GM18517 (cell line): Measurements from ENCODE around the gene TMEM88.
"Not testable (repeated sequence)": the region's sequence is repeated elsewhere in the genome, so short reads cannot be mapped to it uniquely, and the experiment has no call there.

Source experiments
- ATAC-seq: cut with Tn5 transposase; IDR thresholded peaks from one replicate; pipeline ENCODE4 v1.9.1; 2021; ENCODE audit warnings: mild to moderate bottlenecking, moderate library complexity; ENCODE audit not compliant: unreplicated experiment

Gene TMEM88, protein sequence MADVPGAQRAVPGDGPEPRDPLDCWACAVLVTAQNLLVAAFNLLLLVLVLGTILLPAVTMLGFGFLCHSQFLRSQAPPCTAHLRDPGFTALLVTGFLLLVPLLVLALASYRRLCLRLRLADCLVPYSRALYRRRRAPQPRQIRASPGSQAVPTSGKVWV

DNA sequence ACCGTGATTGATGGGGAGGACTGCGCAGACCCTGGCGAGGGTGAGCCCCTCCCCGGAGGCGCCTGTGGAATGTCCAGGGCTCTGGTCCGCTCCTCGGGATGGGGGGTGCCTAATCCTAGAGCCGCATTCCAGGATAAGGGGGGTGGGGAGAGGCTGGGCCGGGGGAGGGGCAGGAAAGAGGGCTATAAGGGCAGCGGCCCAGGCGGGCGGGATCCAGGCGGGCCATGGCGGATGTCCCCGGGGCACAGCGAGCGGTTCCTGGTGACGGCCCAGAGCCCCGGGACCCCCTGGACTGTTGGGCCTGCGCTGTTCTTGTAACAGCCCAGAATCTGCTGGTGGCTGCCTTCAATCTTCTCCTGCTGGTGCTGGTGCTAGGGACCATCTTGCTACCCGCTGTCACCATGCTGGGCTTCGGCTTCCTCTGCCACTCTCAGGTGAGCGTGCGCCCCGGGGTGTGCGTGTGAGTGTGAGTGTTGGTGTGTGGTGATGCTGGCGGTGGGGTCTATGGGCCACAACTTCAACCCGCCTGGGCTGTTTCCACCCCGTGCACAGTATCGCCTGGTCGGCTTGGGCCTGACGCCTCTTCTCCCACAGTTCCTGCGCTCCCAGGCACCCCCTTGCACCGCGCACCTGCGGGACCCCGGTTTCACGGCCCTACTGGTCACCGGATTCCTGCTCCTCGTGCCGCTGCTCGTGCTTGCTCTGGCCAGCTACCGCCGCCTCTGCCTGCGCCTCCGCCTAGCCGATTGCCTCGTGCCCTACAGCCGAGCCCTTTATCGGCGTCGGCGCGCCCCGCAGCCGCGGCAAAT is at the start of gene TMEM88:
Gene TMEM88, plus strand, starts transcription at position 216 of the 809 bp plus-strand sequence. Its CDS starts 9 bp downstream, at position 225.
- ATAC-seq = no peak

DNA sequence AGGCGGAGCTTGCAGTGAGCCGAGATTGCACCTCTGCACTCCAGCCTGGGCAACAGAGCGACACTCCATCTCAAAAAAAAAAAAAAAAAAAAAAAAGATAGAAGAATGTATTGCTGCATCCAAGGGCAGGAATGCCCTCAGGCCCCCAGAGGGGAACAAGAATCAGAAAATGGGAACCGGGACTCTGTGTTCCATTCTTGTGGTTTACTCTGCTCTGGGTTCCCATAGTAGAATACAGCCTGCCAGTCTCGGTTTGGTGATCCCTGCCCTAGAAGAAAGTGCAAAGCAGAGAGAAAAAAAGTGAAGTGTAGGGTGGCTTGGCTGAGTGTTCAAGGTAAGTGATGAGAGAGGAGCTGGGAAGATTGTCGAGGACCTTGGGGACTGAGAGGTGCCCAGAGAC is 48.3 kb upstream of the TMEM88 start:
- ATAC-seq = no peak

DNA sequence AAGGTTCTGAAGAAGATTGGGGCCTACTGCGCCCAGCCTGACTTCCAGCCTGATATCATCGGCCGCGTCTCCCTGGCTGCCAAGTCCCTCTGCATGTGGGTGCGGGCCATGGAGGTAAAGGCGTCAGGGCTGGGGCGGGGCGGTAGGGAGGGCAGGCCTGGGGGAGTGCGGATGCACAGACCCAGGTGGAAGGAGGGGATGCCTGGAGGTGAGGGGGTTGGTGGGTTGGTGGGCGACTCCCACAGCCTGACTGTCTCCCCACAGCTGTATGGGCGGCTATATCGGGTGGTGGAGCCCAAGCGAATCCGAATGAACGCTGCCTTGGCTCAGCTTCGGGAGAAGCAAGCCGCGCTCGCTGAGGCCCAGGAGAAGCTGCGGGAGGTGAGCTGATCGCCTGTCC is 47.7 kb upstream of the TMEM88 start:
- ATAC-seq = no peak

DNA sequence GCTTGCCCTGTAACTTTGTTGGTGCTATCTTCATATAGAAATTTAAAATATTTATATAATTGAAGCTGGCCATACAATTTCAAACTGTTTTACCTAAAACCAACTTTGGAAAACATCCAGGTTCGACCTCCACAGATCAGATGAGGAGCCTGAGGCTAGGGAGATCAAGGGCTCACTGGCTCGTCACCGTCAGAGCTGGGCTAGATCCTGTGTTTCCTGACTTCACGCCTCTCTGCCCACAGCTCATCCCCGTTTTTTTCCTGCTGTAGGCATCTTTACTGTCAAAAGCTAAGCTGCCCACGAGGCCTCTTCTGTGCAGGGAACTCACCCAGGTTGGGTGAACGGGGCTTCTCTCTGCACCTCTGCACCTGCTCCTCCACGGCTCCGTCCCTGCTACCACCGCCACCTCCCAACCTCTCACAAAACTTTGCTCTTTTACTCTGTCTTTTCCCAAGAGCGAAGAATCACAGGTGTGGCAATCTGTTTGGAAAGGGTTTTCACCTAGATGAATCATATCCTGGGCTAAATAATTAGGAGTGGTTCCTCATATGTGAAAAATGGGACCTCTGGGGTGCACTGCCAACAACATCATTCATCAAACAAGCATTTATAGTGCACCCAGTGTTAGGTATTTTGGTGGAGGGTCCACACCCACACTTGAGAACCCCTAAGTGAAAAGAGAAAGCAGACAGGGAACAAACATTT is 45.6 kb upstream of the TMEM88 start:
- ATAC-seq = no peak

DNA sequence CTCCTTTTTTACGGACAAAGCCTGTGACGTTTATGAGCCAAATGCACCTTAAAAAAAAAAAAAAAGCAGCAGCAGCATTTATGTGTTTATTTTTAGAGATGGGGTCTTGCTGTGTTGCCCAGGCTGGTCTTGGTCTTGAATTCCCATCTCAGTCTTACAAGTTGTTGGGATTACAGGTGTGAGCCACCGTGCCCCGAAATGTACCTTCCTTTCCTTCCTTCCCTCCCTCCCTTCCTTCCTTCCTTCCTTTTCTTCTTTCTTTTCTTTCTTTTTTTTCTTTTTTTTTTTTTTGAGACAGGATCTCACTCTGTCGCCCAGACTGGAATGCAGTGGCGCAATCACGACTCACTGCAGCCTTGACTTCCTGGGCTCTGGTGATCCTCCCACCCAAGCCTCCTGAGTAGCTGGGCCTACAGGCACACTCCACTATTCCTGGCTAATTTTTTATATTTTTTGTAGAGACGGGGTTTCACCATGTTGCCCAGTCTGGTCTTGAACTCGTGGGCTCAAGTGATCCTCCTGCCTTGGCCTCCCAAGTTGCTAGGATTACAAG is 45.0 kb upstream of the TMEM88 start:
- not testable (repeated sequence) for ATAC-seq

DNA sequence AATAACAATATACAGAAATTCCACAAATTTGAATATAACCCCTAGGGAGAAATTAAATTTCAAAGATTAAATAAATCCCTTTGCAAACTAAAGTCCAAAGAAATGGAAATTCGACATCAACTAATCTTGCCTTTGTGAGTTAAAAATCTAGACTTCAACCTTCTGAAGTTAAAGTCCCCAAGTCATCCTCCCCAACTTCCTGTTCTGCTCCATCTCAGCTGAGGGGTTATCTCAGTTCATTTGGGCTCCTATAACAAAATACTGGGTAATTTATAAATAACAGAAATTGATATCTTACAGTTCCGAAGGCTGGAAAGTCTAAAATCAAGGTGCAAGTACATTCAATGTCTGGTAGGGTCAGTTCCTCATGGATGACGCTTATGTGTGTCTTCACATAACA is 43.6 kb upstream of the TMEM88 start:
- no peak for ATAC-seq

DNA sequence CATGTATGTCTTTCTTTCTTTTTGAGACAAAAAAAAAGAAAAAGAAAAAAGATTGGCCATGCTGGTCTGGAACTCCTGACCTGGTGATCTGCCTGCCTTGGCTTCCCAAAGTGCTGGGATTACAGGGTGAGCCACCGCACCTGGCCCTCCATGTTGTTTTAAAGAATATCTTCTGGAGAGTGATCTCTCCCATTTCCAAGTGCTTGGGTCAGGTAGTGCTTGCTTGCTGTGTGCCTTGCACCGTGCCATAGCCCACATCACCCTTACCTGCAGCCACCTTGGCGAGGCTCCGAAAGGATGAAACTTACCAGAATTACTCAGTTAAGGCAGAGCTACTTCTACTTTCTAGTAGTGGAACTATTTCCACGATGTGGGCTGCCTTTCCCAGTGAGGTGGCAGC is 39.9 kb upstream of the TMEM88 start:
- ATAC-seq = no peak

DNA sequence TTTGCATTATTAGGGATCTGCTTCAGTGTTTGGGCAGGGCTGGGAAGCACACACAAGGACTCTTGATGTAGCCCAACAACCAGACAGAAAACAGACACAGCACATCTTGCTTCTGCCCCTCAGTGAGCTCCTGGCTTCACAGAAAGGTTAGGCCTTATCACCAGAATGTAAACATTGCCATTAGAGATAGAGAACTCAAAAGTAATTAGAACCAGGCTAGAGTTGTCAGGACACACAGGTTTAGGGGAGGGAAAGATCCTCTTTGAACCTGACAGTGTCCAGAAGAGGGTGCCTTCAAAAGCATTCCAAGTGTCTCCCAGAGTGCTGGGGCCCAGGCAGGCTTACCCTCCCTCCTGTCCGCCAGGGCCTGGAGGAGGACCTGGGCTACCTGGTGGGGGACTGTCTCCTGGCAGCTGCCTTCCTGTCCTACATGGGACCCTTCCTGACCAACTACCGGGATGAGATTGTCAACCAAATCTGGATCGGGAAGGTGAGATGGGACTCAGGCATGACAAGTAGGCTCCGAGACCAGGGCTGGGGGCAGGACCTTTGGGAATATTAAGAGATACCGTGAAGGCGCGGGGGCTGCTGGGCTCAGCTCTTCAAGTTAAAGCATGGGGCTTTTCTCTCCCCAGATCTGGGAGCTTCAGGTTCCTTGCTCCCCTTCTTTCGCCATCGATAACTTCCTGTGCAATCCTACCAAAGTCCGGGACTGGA is 37.8 kb upstream of the TMEM88 start:
- no peak for ATAC-seq

DNA sequence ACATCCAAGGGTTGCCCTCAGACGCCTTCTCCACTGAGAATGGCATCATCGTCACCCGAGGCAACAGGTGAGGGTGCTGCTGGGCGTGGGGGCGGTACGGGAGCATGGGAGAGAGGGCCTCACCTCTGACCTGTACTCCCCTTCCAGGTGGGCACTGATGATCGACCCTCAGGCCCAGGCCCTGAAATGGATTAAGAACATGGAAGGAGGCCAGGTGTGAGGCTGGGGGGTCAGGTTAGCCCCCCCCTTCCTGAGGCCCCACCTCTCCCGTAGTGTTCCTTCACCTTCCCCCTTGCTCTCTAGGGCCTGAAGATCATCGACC is 37.3 kb upstream of the TMEM88 start:
- no peak for ATAC-seq

DNA sequence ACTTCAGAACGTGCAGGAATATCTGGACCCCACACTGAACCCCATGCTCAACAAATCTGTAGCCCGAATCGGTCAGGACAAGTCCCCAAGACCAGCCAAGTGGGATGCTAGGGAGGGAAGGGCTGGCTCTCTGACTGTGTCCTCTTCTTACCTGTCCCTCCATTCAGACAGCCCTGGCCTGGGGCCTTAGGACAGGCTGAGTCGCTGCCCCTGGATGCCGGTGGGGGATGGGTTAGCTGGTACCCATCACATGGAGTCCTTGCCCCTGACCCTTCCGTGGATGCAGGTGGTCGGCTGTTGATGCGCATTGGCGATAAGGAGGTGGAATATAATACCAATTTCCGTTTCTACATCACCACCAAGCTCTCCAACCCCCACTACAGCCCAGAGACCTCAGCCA is 36.8 kb upstream of the TMEM88 start:
- no peak for ATAC-seq

DNA sequence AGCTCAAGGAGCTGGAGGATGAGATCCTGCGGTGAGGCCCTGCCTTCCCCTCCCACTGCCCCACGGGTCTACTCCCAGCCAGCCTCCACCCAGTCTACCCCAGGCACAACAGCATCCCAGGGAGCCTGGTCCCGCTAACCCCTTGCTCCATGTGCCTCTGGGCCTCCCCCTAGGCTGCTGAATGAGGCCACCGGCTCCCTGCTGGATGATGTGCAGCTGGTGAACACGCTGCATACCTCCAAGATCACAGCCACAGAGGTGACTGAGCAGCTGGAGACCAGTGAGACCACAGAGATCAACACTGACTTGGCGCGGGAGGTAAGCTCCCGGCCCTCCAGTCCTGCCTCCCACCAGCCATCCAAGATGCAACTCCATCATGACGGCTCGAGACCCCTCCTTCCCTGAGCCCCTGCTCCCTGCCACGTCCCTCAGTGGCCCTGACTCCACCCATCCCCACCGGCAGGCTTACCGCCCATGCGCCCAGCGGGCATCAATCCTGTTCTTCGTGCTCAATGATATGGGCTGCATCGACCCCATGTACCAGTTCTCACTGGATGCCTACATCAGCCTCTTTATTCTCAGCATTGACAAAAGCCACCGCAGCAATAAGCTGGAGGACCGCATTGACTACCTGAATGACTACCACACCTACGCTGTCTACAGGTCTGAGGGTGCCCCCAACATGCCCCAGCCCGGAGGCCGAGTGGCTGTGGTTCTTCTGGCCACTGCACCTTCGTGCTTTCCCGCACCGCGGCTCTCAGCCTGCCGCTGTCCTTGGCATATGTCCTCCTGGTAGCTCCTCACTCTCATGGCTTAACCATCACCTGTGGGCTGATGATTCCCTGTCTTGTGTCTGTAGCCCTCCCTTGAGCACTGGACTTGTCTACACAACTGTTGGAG is 35.9 kb upstream of the TMEM88 start:
- no peak for ATAC-seq

DNA sequence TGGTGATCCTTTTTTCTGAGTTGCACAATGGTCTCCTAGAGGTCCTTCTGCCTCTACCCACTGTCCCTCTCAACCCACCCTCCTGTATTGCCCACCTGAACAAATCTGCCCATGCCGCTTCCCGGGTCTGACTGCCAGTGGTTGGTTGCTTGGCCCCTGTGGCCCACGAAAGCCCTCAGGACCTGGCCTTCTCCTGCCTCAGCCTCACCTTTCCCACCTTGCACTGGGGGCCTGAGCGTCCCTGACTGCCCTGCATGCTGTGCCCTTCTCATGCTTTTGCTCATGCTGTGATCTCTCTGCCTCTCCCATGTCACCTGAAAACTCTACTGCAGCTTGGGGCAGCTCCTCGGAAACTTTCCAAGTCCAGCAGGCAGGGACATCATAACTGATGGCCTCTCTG is 34.6 kb upstream of the TMEM88 start:
- no peak for ATAC-seq

DNA sequence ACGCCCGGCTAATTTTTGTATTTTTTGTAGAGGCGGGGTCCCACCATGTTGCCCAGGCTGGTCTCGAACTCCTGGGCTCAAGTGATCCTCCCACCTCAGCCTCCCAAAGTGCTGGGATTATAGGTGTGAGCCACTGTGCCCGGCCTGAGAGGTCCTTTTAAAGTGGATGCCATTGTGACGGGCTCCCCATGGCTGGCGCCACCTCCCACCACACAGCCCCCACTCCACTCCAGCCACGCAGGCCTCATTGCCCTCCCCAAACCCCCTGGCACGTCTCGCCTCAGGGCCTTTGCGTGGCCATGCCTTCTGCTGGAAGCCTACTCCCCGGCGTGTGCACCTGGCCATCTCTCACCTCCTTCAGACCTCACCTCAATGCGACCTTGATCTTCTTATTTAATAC is 32.7 kb upstream of the TMEM88 start:
- ATAC-seq = no peak

DNA sequence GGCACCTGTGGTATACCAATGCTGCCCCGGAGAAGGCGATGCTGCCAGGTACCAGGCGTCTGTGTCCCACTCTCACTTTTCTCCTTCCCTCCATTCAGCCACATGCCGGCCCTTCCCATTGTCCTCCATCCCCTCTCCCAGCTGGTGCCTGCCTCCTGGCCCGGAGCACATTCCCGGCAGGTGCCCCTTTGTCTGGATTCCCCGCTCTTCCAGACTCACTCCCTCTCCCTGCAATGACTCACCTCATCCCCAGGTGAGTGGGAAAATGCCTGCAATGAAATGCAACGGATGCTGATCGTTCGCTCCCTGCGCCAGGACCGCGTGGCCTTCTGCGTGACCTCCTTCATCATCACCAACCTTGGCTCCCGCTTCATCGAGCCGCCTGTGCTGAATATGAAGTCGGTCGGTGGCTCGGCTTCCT is 31.3 kb upstream of the TMEM88 start:
- no peak for ATAC-seq

DNA sequence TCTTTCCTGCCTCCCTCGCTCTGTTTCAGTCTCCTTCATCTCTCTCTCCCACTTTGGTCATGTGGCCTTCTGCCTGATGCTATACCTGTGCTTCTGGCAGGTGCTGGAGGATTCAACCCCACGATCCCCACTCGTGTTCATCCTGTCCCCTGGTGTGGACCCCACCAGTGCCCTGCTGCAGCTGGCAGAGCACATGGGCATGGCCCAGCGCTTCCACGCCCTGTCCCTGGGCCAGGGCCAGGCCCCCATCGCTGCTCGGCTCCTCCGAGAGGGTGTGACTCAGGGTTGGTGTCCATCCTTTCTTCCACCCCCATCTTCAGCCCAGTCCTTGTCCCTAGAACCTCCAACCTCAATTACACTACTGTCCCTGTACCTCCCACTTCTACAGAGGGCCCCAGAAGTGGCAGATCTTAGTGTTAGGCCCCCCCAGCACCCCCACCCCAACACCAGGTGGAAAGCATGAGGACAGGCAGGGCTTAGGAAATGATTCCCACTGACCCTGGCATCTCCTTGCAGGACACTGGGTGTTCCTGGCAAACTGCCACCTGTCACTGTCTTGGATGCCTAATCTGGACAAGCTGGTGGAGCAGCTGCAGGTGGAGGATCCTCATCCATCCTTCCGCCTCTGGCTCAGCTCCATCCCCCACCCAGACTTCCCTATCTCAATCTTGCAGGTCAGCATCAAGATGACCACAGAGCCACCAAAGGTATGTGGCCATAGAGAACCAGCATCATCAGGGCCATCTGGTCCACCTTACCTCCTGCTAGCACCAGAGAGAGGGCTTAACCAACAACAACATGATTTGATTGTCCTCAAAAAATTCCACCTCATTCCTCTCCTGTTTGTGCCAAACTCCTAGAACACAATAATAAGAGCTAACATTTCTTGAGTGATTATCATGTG is 30.6 kb upstream of the TMEM88 start:
- no peak for ATAC-seq

DNA sequence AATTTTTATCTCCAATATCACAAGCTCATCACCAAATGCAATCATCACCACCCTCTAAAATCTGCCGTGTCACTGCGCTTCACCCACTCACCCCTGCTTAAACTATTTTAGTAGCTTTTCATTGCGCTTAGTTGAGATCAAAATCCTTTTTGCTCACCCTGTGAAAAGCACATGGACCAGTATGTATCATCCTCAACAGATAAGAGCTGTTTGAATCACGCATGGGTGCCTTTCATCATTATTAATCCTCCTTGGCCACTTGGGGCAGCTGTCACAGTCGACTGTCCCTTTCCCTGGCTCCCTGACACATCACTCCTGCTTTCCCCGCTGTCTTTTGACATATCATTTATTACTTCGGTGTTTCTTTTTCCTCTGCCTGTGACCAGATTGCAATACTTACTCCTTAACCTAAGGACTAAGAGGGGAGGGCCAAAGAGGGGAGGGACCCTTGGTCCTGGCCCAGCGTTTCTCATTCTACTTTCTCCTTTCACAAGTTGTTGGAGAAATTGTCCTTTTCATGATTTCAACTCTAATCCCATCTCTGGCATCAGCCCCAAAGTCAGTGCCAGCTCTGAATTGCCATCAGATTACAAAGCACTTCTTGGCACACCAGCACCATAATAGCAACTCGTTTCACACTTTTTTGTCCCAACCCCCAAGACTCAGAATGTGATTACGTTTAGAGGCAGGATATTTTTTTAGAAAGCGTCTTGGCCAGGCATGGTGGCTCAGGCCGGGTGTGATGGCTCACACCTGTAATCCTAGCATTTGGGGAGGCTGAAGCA is 29.5 kb upstream of the TMEM88 start:
- ATAC-seq = no peak

DNA sequence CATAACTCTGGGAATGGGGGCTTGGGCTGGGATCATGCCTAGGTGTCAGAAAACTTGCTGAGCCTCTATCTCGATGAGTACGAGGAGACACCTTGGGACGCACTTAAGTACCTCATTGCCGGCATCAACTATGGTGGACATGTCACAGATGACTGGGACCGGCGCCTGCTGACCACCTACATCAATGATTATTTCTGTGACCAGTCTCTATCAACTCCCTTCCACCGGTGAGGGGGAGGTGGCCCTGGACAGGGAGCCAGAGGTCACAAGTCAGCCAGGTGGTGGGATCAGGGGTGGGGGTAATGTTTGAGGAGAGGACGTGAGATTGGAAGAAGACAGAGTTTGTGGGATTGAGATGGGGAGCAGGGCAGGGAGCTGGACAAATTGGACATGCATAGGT is 24.2 kb upstream of the TMEM88 start:
- no peak for ATAC-seq

DNA sequence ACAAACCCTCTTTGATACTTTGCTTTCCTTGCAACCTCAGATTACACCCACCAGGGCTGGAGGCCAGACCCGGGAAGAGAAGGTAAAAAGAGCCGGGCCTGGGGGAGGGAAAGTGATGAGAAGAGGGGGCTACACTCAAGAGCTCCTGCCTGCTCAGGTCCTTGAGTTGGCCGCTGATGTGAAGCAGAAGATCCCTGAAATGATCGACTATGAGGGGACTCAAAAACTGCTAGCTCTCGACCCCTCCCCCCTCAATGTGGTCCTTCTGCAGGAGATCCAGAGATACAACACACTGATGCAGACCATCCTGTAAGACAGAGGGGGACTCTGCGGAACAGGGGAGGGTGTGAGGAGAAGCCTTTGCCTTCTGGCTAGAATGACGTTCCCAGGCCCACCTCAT is 23.6 kb upstream of the TMEM88 start:
- no peak for ATAC-seq
